SKM-1 treated with dmso at 0.1 percent for 144 hours (cell line): ENCODE measurements around the gene DCST2.

Experiments
- DNase-seq: peaks from one replicate; lab custom pipeline; 2025; ENCODE audit not compliant: unreplicated experiment; lab: John Stamatoyannopoulos, UW

Gene DCST2

DNA sequence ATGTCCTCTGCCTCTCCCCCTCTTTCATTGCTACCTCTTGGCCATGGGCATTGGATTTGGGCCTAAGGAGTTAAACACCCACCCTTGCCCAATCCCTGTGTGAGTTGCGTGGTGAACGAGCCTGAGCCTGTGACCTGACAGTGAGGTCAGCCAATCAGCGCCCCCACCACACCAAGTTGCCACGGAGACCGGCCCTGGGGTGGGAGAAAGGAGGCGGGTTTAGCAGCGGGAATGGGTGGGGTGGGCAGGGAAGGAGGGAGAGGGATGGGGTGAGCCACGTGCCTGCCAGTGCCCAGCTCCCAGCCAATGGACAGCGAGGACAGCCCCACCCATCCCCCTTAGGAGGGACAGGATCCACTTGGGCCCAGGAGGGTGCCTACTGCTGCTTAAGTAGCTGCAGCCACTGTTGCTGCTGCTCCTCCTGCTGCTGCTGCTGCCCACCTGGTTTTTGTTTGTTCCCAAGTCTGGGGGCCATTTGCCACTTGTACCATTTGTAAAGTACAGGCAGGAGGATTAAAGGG lies 21.5 kb downstream of the DCST2 start:
- DNase-seq: peak; percentile 40

DNA sequence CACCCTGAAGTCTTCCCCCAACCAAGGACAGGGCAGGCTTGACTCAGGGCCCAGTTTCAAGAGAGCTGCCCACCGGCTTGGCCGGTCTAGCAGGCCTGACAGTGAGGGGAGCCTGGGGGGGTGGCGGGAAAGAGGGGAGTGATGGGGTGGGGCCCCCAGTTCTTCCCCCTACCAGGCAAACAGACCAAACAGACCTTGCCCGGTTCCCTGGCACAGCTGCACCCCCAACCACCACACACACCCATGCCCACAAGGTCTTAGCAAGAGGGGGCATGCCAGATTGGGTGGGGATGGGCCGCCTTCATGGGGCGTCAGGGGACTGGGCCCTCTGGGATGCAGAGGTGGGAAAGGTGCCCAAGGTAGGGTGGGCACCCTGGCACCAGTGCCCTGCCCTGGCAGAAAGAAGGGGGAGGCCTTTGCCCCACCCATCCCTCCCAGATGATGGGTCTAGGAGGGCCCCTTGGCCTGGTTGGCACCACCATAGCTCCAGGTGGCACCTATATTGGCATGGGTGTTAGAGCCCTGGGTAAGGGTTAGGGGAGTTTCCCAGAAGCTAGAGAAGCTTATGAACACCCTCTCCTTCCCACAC lies 22.1 kb downstream of the DCST2 start:
- DNase-seq: no peak

DNA sequence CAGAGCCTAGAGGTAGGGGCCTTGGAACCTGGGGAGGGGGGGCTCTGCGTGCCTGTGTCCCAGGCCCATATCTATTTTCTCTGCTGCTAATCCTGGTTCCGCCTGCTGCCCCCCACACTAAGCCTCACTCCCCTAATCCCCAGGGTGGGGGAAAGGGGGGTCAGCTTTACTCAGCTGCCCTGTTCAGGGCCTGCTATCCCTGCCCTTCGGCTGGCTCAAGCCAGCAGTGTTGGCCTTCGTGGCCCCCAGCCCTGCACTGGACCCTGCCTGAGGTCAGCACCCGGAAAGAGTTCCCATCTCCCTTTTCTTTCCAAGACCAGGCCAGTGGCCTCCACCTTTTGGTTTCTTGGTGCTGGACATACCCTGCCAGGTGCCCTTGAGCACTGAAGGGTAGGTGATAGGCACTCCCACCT lies 22.6 kb downstream of the DCST2 start:
- no peak for DNase-seq

DNA sequence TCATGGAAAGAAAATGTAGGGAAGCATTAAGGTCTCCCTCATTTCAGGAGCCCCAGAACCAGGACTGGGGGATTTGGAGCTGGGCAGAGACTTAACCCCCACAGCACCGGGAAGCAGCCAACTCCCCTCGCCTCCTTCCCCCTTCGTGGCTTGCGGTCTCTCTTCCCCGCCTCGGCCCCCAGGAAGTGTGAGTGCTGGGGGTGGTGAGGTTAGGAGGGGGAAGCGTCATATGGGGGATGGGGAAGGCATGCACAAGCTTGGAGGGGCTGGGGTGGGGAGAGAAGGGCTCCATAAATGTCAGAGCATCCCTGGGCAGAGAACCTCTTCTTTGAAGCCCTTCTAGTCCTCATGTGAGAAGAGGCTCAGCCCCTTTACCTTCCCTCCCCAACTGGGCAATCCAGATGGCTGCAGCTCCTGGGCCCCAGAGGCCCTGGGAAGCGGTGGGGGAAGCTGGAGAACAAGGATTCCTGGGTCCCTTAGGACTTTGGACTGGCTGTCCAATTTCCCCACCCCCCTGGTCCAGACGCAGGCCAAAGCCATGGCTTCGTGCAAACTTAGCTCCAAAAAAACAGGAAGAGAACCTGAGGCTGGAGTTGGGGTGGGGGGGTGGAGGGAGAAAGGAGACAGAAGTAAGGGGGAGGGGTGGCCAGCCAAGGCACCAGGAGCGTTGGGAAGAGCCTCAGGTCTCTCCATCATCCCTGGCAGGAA lies 23.2 kb downstream of the DCST2 start:
- DNase-seq: peak; percentile 73

DNA sequence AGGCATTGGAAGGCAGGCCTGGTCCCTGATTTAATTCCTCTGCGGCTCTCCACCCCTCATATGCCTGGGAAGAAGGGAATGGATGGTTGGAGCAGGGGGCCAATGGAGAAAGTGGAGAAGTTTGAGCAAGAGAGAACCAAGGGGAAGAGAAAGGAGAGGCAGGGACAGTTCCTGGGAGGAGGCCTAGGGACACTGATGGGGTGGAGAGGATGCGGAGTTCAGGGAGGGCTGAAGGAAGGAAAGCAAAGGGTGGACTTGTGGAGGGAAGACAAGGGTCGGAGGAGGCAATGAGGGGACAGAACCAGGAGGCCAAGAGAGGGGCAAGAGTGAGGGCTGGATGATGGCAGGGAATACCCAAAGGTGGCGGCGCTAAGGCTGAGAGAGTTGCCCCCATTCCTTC lies 23.8 kb downstream of the DCST2 start:
- no peak for DNase-seq

DNA sequence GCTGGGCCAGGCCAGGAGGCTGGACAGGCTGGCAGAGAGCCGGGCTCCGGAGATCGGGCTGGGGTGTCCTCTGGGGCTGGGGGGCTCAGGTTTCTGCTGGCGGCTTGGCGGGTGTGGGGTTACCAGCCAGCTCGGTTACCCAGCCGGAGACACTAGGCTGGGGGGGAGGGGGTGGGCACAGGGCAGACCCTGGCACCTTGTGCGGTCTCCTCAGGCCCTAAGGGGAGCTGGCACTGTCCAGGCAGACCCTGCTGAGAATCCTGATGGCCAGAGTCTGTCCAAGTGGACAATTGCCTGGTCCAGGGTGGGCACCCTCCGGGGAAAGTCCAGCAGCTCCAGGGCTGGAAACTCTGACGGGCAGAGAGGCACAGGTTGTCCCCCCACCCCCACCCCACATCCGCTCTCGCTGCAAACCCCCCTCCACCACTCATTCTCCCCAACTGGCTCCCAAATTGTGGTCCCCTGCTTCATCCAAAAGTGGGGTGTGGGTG lies 24.3 kb downstream of the DCST2 start:
- DNase-seq: no peak

DNA sequence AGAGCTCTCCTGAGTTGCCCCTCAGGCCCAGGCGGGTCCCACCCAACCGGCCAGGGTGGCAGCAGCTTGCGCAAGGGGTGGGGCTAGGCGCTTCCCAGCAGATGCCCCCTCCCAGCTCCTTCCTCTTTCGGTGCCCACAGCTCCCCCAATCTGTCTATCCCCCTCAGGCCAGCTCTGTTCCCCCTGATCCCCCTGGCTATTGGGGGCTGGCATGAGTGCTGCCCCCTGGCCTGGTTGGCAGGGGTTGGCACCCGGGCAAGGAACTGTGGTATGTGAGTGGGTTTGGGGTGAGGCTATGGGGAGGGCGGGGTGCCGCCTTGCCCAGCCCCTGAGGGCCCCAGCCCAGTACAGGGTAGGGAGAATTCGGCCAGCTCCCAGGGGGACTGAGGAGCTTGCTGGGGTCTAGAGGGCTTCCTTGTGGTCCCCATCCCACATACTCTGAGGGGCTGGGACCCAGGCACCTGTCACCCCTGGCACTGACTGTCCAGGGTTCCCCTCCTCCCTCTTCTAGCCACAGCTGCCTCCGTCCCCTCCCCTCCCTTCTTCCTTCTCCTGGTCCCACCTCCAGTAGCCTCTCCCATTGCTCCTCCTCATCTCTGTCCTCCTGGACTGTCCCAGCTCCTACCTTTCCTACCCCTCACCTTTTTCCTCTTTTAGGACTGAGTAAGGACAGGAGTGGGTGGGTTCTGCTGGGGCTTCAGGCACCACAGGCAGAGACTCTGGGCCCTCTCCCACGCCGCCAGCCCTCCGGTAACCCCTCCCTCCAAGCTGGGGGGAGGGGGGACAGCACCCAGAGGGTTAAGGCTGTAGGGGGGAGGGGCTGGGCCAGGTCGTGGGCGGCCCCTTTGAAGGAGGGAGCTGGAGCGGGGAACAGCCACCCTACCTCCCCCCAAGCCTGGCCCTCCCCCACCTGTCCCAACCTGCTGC lies 25.3 kb downstream of the DCST2 start:
- peak; percentile 21 for DNase-seq

DNA sequence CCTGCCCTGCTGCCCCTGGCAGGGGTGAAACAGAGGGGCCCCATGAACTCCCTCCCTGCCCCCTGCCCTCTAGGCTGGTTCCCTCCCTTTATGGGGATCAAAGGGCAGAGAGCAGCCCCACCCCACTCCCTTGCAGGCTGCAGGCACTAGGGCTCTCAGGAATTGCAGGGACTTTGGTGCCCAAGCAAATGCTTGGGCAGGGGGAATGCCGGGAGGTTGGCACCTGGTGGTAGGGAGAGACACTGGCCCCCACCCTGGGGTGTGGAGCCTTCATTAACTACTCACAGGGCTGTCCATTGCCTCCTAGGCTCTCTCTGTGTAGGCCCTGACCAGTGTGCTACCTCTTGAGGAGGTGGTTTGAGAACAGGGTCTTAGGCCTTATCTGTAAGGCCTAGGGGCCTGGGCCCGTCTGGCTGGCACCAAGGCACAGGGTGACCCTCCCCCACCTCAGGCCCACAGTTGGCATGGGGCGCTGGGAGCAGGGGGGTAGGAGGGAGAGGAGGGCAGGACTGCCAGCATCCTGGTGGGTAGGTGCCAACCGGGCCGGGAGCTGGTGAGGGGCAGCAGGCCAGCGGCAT lies 26.2 kb downstream of the DCST2 start:
- DNase-seq: no peak

DNA sequence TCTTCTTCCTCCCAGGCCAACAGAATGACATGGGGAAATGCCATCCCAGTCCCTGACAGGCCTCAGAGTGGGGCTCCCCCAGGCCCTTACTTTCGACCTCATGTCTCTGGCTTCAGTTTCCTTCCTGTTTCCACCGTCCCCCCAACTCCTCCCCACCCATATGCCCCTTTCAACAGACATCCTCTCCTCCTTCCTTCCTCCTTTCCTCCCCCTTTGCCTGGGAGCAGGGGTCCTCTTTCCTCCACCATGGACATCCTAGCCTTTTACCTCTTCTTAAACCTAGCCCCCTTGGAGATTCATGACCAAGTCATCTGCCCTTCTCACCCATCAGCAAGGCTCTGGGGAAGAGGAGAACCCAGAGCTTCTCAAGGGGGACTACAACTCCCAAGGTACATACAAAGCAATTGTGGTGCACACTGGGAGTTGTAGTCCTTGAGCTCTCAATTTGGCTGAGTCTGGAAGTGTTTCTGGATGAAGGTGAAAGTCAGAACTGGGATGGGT lies 26.9 kb downstream of the DCST2 start:
- DNase-seq: peak; percentile 90

DNA sequence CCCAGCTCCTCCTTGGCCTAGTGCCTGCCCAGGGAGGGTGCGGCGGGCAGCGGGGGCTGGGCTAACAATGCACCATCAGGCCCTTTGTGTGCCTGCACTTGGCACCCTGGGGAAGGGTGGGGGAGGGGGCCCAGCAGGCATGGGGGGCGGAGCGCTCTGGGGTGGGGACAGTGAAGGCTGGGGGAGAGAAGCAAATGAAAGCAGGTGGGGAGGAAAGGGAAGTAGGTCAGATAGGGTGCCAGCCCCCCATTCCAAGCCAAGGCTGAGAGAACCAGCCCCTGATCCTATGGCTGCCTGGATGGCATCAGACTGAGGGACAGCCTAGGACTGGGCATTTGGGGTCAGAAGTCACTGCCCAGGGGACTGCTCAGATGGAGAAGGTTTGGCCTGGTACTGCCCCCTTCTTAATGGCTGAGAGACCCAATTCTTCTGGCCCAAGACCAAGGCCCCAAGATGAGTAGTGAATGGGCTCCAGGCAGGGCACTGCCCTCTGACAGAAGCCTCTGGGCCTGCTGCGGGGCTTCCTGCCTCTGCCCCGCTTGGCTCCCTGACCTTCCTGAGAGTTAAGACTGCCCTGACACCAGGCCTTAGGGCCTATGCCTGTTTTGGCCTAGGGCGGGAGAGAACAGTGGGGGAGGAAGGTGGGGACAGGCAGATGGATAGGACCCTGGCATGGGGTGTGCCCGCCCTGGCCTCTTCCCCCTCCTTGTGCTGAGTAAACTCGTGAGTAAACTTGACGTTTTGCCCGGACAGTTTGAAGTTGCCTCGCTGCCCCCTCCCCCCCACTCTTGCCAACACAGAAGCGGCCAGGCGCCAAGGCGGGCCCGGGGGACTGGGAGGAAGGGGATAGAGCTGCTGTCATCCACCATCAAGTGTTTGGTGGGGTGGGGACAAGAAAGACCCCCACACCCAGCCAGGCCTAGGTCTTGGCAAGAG lies 28.2 kb downstream of the DCST2 start:
- DNase-seq: no peak

DNA sequence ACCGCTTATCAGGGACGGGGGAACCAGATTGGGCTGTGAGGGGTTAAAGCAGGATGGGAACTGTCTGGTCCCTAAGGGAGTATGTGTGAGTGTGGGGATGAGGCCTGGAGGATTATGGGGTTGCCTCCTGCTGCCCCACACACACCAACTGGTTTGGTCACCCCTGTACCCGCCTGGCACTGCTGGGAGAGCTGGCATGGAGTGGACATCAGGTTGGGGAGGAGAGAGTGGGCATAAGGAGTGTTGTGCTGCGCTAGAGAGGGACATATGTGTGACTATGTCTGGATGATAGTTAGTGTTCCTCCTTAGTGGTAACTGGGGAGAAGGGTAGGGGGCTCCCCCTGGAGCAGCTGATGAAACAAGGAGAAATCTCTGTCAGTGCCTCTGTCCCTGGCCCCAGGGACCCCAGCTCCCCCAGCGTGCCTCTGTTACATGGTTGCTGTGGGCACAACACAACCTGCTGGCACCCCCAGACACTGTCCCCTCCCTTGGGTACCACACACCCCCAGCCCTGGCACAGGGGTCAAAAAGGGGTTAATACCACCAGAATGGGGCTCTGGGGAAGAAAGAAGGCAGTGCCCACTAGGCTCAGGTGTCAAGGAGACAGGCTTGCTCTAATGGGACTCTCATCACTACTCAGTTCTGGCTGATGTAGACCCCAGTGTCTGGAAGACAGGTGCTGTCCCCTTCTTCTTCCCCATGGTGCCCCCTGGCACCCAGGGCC lies 29.1 kb downstream of the DCST2 start:
- DNase-seq: no peak

DNA sequence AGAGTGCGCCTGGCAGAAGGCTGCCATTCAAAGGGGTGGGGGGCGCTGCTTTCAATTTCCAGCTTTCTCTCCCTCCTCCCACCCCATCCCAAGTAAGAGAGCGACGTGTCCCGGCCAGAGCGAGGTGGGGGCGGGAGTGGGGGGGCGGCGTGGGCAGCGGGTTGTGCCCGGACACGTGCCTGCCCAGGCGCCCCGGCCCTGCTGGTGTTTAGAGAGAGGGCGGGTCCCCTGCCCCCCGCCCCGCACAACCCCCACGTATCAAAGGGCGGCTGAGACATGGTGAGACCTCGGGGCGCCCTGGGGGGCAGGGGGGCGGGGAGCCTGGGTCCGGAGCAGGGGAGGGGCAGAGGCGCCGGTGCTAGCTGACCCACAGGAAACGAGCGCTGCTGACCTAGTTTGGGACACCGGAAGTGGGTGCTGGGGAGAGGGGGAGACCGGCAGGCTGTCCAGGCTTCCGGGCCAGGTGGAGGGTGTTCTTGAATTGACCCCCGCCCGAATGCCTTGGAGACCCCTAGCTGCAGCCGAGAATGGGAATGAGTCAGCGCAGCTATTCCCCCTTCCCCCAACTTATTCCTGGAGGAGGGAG lies 29.7 kb downstream of the DCST2 start:
- DNase-seq: no peak

DNA sequence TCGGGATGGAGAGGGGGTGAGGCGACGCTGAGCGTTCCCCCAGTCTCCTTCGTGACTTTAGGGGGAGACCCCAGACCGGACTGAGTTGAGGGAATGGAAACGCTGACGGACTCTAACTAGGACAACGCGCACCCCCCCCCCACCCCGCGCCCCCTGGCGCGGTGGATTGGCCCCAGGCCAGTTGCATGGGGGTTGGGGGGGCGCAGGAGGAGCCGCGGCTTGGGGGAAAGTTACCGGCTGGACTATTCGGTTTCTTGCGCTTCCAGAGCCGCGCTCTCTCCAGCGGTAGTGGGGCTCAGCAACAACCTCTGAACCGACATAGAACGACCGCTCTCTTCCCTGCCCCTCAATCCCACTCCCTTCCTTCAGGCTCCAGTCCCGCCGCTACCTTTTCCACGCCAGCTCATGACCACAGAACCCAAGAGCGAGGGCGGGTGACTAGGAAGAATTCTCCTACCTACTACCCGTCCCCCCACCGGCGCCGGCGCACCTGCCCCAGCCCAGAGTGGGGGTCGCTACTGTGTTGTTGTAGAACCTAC lies 30.3 kb downstream of the DCST2 start:
- DNase-seq: no peak

DNA sequence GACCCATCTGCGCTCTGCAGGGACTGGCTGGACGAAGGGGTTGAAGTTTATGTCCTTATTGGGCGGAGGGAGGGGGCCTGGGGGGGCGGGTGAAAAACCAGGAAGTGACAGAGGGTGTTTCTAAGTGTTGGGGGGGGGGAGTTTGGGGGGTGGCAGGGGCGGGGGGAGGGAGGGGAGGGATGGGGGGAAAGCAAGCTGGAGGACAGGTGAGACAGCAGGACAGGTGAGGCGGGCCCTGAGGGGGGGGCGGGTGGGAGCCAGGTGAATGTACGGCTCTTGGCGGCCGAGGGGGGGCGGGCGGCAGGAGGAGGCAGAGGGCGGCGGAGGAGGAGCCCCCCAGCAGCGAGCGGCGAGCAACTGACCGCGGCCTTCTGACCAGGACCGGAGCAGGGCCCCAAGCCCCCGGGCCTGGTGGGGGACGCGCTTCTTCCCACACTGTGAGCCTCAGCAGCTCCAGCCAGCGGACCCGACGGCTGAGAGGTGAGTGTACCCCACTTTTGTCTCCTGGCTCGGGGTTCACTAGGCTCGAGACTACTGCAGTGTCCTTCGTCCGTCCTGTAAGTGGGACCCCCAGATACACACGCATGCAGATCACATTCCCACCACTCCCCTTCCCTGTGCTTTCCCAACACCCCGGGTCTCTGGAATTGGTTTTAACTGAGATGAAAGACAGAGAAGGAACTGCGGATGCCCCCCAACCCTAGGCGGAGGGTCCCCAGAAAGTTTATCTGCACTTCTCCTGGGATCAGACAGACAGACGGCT lies 30.9 kb downstream of the DCST2 start, which contains the start of gene ZBTB7B:
TSS of gene ZBTB7B (plus strand) at position 339 of the 763 bp plus-strand sequence. CDS start 11,859 bp downstream, outside the sequence.
- DNase-seq: peak; percentile 98

DNA sequence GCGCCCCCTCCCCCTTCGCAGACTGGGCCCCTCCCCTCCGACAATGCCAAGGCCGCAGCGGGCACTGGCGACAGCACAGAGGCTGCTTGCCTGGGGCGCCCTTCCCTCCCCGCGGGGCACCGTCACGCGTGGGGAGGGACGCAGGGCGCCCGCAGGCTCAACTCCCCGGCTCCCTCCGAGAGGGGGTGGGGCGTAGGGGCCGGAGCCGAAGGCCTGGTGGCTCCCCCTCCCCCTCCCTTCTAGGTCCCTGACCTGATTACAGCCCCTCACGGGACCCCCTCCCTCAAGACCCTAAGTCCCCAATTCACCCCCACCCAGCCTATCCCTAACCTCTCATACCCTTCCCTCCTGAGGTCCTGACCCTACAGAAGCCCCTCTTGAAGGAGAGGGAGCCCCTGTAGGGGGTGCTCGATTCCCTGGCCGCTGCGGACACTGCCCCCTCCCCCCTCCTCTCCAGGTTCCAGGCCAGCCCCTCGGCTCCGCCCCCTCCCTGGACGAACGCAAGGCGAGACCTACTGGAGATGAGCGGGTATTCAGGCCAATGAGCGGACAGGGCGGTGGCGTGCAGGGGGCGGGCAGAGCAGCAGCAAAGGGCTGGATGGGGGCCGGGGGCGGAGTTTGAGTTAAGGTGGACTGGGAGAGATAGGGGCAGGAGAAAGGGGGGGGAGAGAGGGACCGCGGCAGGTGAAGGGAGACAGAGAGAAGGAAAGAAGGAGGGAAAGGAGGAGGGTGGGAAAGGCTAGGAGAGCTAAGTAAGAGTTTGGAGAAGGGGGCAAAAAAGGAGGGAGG lies 31.7 kb downstream of the DCST2 start:
- DNase-seq: peak; percentile 100

DNA sequence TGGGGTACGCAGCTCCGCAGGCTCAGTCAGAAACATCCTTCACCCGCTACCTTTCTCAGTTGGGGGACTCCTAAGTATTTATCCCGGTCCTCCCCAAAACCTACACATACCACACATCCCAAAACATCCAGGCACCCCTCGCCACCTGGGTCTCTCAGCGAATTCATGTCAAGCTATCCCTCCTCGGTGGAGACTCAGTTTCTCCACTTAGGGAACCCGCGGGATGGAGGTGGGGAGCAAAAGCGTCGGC lies 32.2 kb downstream of the DCST2 start:
- peak; percentile 77 for DNase-seq
